ENCODE measurements around the gene SOHLH2.

SOHLH2 gene

DNA sequence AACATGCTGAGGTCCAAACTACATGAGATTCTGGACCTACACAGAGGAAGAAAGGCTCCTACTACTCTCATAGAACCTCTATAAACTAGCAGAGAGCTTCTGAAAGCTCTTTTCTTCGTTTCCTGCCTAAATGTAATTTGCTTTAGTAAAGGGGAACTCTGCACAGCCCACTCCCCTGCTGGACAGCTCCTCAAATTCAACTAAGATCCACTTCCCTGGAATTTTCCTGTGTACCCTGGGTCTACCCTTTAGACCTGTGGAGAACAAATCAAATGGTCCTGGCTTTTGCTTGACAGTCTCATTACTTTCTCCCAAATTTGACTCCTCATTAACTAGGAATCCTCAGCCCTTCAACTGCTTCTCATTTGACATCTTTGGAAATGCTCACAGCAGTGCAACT lies 79.7 kb downstream of the SOHLH2 start:
- Histone ChIP-seq H3K4me3 (no peak overlapping the region), H3K27ac (no peak overlapping the region)
- TF ChIP-seq, protein P1, sequence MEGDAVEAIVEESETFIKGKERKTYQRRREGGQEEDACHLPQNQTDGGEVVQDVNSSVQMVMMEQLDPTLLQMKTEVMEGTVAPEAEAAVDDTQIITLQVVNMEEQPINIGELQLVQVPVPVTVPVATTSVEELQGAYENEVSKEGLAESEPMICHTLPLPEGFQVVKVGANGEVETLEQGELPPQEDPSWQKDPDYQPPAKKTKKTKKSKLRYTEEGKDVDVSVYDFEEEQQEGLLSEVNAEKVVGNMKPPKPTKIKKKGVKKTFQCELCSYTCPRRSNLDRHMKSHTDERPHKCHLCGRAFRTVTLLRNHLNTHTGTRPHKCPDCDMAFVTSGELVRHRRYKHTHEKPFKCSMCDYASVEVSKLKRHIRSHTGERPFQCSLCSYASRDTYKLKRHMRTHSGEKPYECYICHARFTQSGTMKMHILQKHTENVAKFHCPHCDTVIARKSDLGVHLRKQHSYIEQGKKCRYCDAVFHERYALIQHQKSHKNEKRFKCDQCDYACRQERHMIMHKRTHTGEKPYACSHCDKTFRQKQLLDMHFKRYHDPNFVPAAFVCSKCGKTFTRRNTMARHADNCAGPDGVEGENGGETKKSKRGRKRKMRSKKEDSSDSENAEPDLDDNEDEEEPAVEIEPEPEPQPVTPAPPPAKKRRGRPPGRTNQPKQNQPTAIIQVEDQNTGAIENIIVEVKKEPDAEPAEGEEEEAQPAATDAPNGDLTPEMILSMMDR (IDR thresholded peaks at IDR 0.05) = no peak
- no peak for DNase-seq (ENCODE audit: low spot score)

DNA sequence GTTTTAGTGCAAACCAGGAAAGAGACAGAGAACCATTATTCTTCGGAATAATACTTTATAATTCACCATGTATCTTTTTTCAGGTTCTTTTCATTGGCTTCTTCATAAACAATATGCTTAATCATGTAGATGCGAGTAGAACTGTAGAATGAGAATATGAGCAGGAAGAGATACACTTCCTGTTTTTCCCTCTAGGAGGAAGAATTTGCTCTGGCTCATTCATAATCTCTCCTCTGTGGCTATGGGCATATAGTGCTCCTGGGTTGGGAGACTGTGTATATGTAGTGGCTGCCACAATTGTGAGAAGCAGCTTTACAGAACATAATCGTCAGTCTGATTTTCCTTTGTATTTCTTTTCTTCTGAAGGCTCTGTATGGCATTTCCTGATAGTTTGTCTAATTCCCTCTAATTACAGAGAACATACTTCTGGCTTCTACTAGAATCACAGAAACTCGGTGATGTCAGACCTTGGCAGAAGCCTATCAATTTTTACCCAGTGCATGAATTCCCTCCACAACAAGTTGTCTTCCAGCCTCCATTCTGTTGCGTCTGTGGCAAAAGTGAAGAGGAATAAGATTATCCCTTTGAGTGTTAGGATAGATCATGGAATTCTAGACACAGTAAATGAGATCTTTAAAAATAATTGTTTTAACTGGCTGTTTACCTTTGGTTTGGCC lies 80.3 kb downstream of the SOHLH2 start:
- no peak overlapping the region for H3K4me3 ChIP-seq
- DNase-seq (ENCODE audit: low spot score) = no peak
- H3K27ac ChIP-seq = peak overlapping the region in 1 of 2 donors; percentile 7
- TF ChIP-seq, protein P1 (IDR thresholded peaks at IDR 0.05) = no peak

DNA sequence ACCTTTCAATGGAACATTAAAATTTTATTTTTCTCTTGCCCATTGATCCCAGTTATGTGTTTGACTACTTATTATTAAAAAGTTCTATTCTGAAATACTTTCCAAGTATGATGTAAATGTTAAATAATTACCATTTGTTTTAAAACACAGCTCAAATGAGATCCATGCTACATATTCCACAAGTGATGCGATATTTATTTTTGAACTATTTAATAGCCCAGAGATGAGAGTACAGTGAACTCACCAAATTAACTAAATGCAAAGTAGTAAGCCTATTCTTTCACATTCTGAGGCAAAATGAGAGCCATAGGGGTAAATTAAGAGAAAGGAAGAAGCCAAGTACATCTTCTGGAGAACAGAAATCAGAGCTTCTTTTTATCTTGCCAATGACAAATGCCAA lies 82.0 kb downstream of the SOHLH2 start:
- no peak overlapping the region for H3K4me3 ChIP-seq
- H3K27ac ChIP-seq = peak overlapping the region in 1 of 2 donors; percentile 71
- DNase-seq (ENCODE audit: low spot score) = no peak
- TF ChIP-seq, protein P1 (IDR thresholded peaks at IDR 0.05) = no peak

DNA sequence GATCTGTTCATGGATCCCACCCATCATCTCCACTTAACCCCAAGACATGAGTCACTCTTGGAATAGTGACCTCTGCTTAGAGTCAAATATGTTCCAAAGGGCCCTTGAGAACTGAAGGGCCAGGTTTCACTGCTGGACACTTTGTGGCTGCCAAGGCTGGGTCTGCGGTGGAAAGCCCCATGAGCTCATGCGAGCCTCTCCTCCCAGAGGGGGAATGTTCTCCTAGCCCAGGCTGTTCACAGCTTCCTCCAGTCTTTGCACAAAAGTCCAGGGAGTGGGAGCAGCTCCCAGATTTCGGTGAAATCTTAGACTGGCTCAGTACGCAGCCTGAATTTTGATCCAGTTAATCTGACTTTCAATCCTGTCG lies 82.4 kb downstream of the SOHLH2 start:
- H3K4me3 ChIP-seq = peak overlapping the region; percentile 79
- TF ChIP-seq, protein P1 (IDR thresholded peaks at IDR 0.05) = no peak
- peak overlapping the region; percentile 27 to 71 for H3K27ac ChIP-seq
- DNase-seq (ENCODE audit: low spot score) = peak; percentile 82

DNA sequence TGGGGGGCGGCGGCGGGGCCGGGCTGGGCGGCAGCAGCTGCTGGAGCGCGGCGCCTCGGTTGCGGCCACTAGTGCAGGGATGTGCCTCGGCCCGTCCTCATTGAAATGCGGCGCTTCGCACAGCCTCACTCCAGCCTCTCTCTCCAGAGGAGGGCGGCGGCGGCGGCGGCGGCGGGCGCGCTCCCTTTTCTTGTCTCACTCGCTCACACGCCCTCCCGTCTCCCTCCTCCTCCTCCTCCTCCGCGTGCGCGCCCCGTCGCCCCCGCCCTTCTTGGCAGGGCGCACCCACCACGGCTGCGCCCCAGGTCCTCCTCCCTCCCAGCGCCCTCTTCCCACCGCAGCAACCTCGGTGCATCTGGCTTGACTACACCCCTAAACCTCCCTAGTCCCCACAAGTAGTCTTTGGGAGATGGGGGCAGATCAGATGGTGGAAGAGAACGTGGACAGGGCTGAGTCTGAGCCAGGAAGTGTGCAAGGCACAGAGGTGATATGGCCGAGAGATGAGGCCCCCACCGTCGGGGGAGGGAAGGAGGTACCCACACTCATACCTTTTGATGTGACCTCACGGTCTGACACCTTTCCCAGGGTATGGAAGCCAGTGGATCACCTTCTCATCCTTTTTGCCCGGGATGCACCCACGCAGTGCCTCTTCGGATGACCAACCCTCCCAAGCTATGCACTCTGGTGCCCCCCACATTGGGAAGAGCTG lies 83.0 kb downstream of the SOHLH2 start, which contains the start of gene DCLK1:
Gene DCLK1 (minus strand): TSS at position 161 of the 709 bp plus-strand sequence.
- Histone ChIP-seq H3K27ac (peak within 1 kb of the TSS; percentile 27 to 71), H3K4me3 (peak within 1 kb of the TSS; percentile 79)
- TF ChIP-seq, protein P1 (IDR thresholded peaks at IDR 0.05) = no peak
- DNase-seq (ENCODE audit: low spot score) = no peak

DNA sequence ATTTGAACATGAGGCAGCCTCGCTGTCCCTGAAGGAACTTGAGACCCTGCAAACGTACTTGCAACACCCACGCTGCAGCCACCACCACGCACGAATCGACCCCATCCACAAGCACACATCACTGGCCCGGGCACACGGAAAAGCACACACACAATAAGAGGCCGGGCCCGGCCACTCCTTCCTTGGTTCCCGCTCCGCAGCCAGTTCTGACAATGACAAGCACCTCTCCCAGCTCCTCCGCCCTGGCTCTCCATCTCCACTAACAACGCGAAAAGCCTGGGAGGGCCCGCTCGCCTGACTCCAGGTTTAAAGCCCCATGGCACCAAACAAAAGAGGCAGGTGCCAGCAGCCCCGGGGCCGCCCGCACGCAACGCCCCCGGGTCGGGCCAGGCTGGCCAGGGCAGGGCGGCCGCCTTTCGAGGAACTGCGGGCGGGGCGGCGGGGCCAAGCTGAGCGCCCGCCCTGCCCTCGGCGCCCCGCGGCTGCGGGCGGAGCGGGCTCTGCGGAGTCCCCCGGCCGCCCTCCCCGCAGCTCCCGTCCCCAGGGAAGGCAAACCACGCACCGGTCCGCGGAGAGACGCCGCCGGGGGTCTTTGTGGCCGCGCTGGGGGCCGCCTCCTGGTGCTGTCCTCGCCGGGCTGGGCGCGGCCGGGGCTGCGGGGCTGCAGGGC lies 83.7 kb downstream of the SOHLH2 start:
- H3K4me3 ChIP-seq = peak overlapping the region; percentile 79
- DNase-seq (ENCODE audit: low spot score) = no peak
- TF ChIP-seq, protein P1 (IDR thresholded peaks at IDR 0.05) = no peak
- peak overlapping the region; percentile 27 to 71 for H3K27ac ChIP-seq

All from coronary artery (tissue), 2 donors.